Measurements from ENCODE around the gene GANC.

- TF ChIP-seq CTCF (conservative IDR thresholded peaks at IDR 0.05) (no peak), ZFX (IDR thresholded peaks at IDR 0.05) (no peak)
Observed at GRCh38 chr15:42272939-42273899, at the start of gene GANC, which contains the start of gene TMEM87A.
